ENCODE results near the gene PSD2. TPM values are rescaled to one million over a fixed set of nuclear protein-coding genes. Genes with fewer than 3 reads are reported as not detected.

Gene PSD2
- total RNA-seq, 1 donor from 2014 or later: 0.68 TPM

GRCh38 chr5:139886213-139886612 is 90.6 kb downstream of the PSD2 start:
- Mint-ChIP-seq H3K4me3 (no peak overlapping the region), H3K27ac (ENCODE audit: unreplicated experiment) (no peak overlapping the region), H3K36me3 (ENCODE audit: low read depth) (no peaks in the 10 kb centered on the region), H3K9me3 (no peaks in the 10 kb centered on the region), H3K4me1 (no peaks in the 10 kb centered on the region), H3K27me3 (ENCODE audit: low read depth) (peaks cover 17% of the 10 kb centered on the region)
- DNase-seq (ENCODE audit: low read depth, low spot score): no peak
- no peak for TF ChIP-seq CTCF (conservative IDR thresholded peaks at IDR 0.05)

- no peak overlapping the region for H3K27ac Mint-ChIP-seq (ENCODE audit: unreplicated experiment)
- no peaks in the 10 kb centered on the region for H3K9me3 Mint-ChIP-seq
- TF ChIP-seq CTCF (conservative IDR thresholded peaks at IDR 0.05): no peak
- H3K27me3 Mint-ChIP-seq (ENCODE audit: low read depth): peaks cover 20% of the 10 kb centered on the region
- no peaks in the 10 kb centered on the region for H3K36me3 Mint-ChIP-seq (ENCODE audit: low read depth)
- no peak overlapping the region for H3K4me3 Mint-ChIP-seq
- no peaks in the 10 kb centered on the region for H3K4me1 Mint-ChIP-seq
- no peak for DNase-seq (ENCODE audit: low read depth, low spot score)
Measured at GRCh38 chr5:139888370-139888769, 92.8 kb downstream of the PSD2 start.

- Mint-ChIP-seq H3K27me3 (ENCODE audit: low read depth) (peaks cover 20% of the 10 kb centered on the region), H3K27ac (ENCODE audit: unreplicated experiment) (no peak overlapping the region), H3K4me3 (no peak overlapping the region), H3K4me1 (no peaks in the 10 kb centered on the region), H3K9me3 (no peaks in the 10 kb centered on the region), H3K36me3 (ENCODE audit: low read depth) (no peaks in the 10 kb centered on the region)
- no peak for DNase-seq (ENCODE audit: low read depth, low spot score)
- no peak for TF ChIP-seq CTCF (conservative IDR thresholded peaks at IDR 0.05)
Measured at GRCh38 chr5:139889410-139889809, 93.8 kb downstream of the PSD2 start.

- Mint-ChIP-seq H3K4me1 (no peaks in the 10 kb centered on the region), H3K9me3 (no peaks in the 10 kb centered on the region), H3K4me3 (no peak overlapping the region), H3K36me3 (ENCODE audit: low read depth) (no peaks in the 10 kb centered on the region), H3K27ac (ENCODE audit: unreplicated experiment) (no peak overlapping the region), H3K27me3 (ENCODE audit: low read depth) (peaks cover 29% of the 10 kb centered on the region)
- no peak for DNase-seq (ENCODE audit: low read depth, low spot score)
- no peak for TF ChIP-seq CTCF (conservative IDR thresholded peaks at IDR 0.05)
Measured at GRCh38 chr5:139893873-139894272, 98.3 kb downstream of the PSD2 start.

Other genes with a start within 250 kb of the PSD2 start
- 165 and 166 TPM in 2 replicates for gene UBE2D2, start 234.5 kb upstream of the PSD2 start, total RNA-seq
- gene CXXC5, start 147.5 kb upstream of the PSD2 start, total RNA-seq: 29.2 and 30.4 TPM in 2 replicates
- gene NRG2, start 247.5 kb downstream of the PSD2 start, total RNA-seq: 0.64 and 0.82 TPM in 2 replicates

Data from neural crest cell (in vitro differentiated cells).